Type B pancreatic cell (in vitro differentiated cells): Measurements from ENCODE around the gene CSF3. TPM values are rescaled to one million over a fixed set of nuclear protein-coding genes. Genes with fewer than 3 reads are reported as not detected.
"Not testable (repeated sequence)": the region's sequence is repeated elsewhere in the genome, so short reads cannot be mapped to it uniquely, and the experiment has no call there.

Experiments used
- DNase-seq: peaks from one replicate; pipeline ENCODE4 v3.0.0; 2021; ENCODE audit warnings: mixed read lengths; ENCODE audit not compliant: unreplicated experiment; ENCODE audit errors: extremely low spot score
- H3K27ac Mint-ChIP-seq: 2 replicates; pipeline ENCODE4 v1.8.0; 2021; ENCODE audit warnings: mild to moderate bottlenecking, mixed read lengths
- H3K27me3 Mint-ChIP-seq: 2 replicates; pipeline ENCODE4 v1.8.0; 2021; ENCODE audit warnings: mixed read lengths
- H3K36me3 Mint-ChIP-seq: 2 replicates; pipeline ENCODE4 v1.8.0; 2021; ENCODE audit warnings: mixed read lengths
- H3K4me1 Mint-ChIP-seq: one replicate; pipeline ENCODE4 v1.8.0; 2021; ENCODE audit warnings: mixed read lengths; ENCODE audit not compliant: unreplicated experiment
- H3K4me3 Mint-ChIP-seq: 2 replicates; pipeline ENCODE4 v1.8.0; 2021; ENCODE audit warnings: mild to moderate bottlenecking, mixed read lengths
- H3K9me3 Mint-ChIP-seq: 2 replicates; pipeline ENCODE4 v1.8.0; 2021; ENCODE audit warnings: mixed read lengths
- total RNA-seq: library from RNA; stranded (reverse); gene quantifications from 2 replicates; pipeline ENCODE4 v1.2.1, GENCODE V29; 2021; ENCODE audit warnings: low replicate concordance
- TF ChIP-seq, protein P1 (sequence below): fragments of 200-600 bp; sonication (generic); conservative IDR thresholded peaks from 2 replicates; pipeline ENCODE4 v1.5.0; 2021; ENCODE audit warnings: antibody characterized with exemption, mild to moderate bottlenecking

CSF3 gene
- total RNA-seq, 1 donor from 2014 or later = not detected

GRCh38 chr17:39999067-39999466, 16.2 kb upstream of the CSF3 start:
- H3K36me3 Mint-ChIP-seq = peaks cover 13% of the 10 kb centered on the region
- H3K27ac Mint-ChIP-seq = no peak overlapping the region
- TF ChIP-seq, protein P1, sequence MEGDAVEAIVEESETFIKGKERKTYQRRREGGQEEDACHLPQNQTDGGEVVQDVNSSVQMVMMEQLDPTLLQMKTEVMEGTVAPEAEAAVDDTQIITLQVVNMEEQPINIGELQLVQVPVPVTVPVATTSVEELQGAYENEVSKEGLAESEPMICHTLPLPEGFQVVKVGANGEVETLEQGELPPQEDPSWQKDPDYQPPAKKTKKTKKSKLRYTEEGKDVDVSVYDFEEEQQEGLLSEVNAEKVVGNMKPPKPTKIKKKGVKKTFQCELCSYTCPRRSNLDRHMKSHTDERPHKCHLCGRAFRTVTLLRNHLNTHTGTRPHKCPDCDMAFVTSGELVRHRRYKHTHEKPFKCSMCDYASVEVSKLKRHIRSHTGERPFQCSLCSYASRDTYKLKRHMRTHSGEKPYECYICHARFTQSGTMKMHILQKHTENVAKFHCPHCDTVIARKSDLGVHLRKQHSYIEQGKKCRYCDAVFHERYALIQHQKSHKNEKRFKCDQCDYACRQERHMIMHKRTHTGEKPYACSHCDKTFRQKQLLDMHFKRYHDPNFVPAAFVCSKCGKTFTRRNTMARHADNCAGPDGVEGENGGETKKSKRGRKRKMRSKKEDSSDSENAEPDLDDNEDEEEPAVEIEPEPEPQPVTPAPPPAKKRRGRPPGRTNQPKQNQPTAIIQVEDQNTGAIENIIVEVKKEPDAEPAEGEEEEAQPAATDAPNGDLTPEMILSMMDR = no peak
- no peaks in the 10 kb centered on the region for H3K4me1 Mint-ChIP-seq
- no peak for DNase-seq
- no peaks in the 10 kb centered on the region for H3K27me3 Mint-ChIP-seq
- H3K9me3 Mint-ChIP-seq = no peaks in the 10 kb centered on the region
- H3K4me3 Mint-ChIP-seq = no peak overlapping the region

DNA sequence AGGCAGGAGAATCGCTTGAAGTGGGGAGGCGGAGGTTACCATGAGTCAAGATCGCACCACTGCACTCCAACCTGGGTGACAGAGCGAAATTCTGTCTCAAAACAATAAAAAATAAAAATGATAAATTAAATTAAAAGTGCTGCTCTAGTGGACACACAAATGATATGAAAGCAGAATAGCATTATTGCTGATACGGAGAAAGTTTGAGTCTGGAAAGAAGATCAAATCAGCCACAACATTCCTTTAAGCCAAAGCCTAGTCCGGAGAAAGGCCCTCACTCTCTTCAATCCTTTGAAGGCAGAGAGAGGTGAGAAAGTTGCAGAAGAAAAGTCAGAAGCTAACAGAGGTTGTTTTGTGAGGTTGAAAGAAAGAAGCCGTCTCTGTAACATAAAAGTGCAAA, 15.1 kb upstream of the CSF3 start:
- no peak for DNase-seq
- Mint-ChIP-seq H3K27me3 (no peaks in the 10 kb centered on the region), H3K4me1 (no peaks in the 10 kb centered on the region), H3K36me3 (peaks cover 10% of the 10 kb centered on the region), H3K27ac (no peak overlapping the region), H3K9me3 (no peaks in the 10 kb centered on the region), H3K4me3 (no peak overlapping the region)
- TF ChIP-seq, protein P1 = no peak

DNA sequence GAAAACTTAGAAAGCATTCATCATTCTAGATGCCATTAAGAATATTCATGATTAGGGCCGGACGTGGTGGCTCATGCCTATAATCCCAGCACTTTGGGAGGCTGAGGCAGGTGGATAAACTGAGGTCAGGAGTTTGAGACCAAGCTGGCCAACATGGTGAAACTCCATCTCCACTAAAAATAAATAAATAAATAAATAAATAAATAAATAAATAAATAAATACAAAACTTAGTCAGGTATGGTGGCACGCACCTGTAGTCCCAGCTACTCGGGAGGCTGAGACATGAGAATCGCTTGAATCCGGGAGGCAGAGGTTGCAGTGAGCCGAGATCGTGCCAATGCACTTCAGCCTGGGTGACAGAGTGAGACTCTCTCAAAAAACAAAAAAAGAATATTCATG, 13.9 kb upstream of the CSF3 start:
- not testable (repeated sequence) for H3K9me3 Mint-ChIP-seq, H3K36me3 Mint-ChIP-seq, H3K4me1 Mint-ChIP-seq, H3K27me3 Mint-ChIP-seq, DNase-seq, H3K4me3 Mint-ChIP-seq, H3K27ac Mint-ChIP-seq

DNA sequence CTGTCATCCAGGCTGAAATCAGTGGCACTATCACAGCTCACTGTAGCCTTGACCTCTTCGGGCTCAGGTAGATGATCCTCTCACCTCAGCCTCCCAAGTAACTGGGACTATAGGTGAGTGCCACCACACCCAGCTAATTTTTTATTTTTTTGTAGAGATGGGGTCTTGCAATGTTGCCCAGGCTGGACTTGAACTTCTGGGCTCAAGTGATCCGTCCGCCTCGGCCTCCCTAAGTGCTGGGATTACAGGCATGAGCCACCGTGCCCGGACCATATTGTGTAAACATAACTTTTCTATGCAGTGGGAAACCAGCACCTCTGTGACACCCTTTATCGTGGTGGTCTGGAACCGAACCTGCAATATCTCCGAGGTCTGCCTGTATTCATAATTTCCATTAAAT, 11.2 kb upstream of the CSF3 start:
- Mint-ChIP-seq H3K4me3 (no peak overlapping the region), H3K27me3 (no peaks in the 10 kb centered on the region), H3K9me3 (no peaks in the 10 kb centered on the region)

DNA sequence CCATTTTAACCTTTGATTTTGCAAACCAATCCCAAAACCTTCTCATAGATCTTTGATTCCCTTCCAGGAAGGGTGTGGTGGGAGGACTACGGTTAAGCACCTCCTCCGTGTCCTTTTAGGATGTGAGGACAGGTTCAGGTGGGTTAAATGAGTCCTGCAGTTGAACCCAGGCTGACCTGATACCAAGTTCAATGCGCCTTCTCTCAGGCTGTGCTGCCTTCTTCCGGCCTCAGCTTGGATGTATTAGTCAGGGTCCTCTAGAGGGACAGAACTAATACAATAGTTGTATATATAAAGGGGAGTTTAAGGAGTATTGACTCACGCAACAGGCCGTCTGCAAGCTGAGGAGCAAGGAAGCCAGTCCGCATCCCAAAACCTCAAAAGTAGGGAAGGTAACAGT, 10.5 kb upstream of the CSF3 start:
- TF ChIP-seq, protein P1 = no peak
- no peaks in the 10 kb centered on the region for H3K4me1 Mint-ChIP-seq
- H3K27ac Mint-ChIP-seq = no peak overlapping the region
- H3K36me3 Mint-ChIP-seq = no peaks in the 10 kb centered on the region
- no peak for DNase-seq
- no peaks in the 10 kb centered on the region for H3K9me3 Mint-ChIP-seq
- H3K27me3 Mint-ChIP-seq = no peaks in the 10 kb centered on the region
- H3K4me3 Mint-ChIP-seq = no peak overlapping the region

More for the DNA sequence above, 11.2 kb upstream of the CSF3 start:
- DNase-seq = no peak
- no peaks in the 10 kb centered on the region for H3K36me3 Mint-ChIP-seq
- TF ChIP-seq, protein P1 = no peak
- H3K4me1 Mint-ChIP-seq = no peaks in the 10 kb centered on the region
- H3K27ac Mint-ChIP-seq = no peak overlapping the region

DNA sequence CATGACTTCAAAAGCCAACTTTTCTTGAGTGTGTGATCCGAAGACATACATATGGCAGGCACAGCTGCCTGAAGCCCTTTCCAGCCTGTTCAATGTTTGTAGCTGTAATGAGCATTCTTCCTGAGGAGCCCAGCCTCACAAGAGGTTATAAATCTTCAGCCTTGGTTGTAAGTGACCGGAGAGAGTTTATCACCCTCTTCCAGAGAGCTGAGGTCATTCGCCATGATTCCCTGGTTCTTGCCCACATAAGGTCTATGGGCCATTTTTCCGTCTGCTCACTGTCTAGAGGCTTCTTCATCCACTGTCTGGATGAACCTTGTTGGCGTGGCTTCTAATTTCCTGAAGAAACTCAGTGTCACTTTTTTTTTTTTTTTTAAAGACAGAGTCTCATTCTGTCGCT, 9.7 kb upstream of the CSF3 start:
- TF ChIP-seq, protein P1 = no peak
- Mint-ChIP-seq H3K27me3 (no peaks in the 10 kb centered on the region), H3K27ac (no peak overlapping the region), H3K36me3 (no peaks in the 10 kb centered on the region), H3K9me3 (no peaks in the 10 kb centered on the region), H3K4me1 (no peaks in the 10 kb centered on the region), H3K4me3 (no peak overlapping the region)
- DNase-seq = no peak

- not testable (repeated sequence) for H3K4me3 Mint-ChIP-seq, H3K27me3 Mint-ChIP-seq, H3K9me3 Mint-ChIP-seq, H3K27ac Mint-ChIP-seq, DNase-seq, H3K36me3 Mint-ChIP-seq, H3K4me1 Mint-ChIP-seq
These were observed 4.2 kb upstream of the CSF3 start for GRCh38 chr17:40010946-40011500.

DNA sequence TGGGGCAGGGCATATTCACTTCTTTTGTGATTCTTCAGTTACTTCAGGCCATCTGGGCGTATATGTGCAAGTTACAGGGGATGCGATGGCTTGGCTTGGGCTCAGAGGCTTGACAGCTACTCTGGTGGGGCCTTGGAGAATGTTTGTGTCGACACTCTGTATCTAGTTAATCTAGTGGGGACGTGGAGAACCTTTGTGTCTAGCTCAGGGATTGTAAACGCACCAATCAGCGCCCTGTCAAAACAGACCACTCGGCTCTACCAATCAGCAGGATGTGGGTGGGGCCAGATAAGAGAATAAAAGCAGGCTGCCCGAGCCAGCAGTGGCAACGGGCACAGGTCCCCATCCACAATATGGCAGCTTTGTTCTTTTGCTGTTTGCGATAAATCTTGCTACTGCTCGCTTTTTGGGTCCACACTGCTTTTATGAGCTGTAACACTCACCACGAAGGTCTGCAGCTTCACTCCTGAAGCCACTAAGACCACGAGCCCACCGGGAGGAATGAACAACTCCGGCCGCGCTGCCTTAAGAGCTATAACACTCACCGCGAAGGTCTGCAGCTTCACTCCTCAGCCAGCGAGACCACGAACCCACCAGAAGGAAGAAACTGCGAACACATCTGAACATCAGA, 3.1 kb upstream of the CSF3 start:
- not testable (repeated sequence) for H3K27ac Mint-ChIP-seq, DNase-seq, H3K9me3 Mint-ChIP-seq, H3K27me3 Mint-ChIP-seq, H3K4me3 Mint-ChIP-seq, H3K36me3 Mint-ChIP-seq, H3K4me1 Mint-ChIP-seq
